GM12892 (cell line): ENCODE measurements around the gene POP7.

Source experiments
- POLR2A ChIP-seq: IDR thresholded peaks from 2 replicates; pipeline ENCODE4 v1.6.1; 2011; ENCODE audit warnings: low read depth, low read length, control low read depth
- POLR2AphosphoS5 ChIP-seq: IDR thresholded peaks from 2 replicates; pipeline ENCODE4 v1.6.1; 2011; ENCODE audit warnings: low read depth, low read length, control low read depth

DNA sequence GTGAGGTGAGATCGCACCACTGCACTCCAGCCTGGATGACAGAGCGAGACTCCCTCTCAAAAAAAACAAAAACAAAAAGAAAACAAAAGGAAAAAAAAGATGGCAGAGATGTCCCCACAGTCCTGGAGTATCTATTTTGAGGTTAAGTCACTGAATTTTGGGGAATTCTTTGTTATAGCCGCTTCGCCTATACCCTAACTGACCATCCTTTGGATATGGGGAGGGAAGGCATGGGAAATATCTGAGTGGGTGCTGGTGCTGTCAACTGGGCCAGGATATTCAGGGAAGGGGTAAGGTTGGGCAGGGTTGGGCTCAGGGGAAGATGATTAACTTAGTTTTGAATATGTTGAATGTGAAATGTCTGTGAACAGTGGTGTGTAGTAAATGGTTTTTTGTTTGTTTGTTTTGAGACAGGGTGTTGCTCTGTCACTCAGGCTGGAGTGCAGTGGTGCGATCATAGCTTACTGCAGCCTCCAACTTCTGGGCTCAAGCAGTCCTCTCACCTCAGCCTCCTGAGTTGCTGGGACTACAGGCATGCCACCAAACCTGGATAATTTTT lies 40.7 kb upstream of the POP7 start:
- TF ChIP-seq POLR2AphosphoS5: no peak
- no peak for TF ChIP-seq POLR2A
